22Rv1 (cell line): ENCODE results near the gene MCRIP1.
A peak's percentile ranks its signal among the peaks of the same experiment; 100 is the strongest.

Experiments
- H3K27ac ChIP-seq: fragments of 450-650 bp; 2 replicates; pipeline ENCODE4 v1.5.1; 2017
- ZFX ChIP-seq: fragments of 450-650 bp; IDR thresholded peaks from 2 replicates; pipeline ENCODE4 v1.6.1; 2017; ENCODE audit warnings: antibody characterized with exemption, borderline replicate concordance
- TF ChIP-seq, protein P1 (sequence below): fragments of 450-650 bp; IDR thresholded peaks from 2 replicates; pipeline ENCODE4 v1.5.1; 2017; ENCODE audit warnings: mild to moderate bottlenecking

The MCRIP1 gene

DNA sequence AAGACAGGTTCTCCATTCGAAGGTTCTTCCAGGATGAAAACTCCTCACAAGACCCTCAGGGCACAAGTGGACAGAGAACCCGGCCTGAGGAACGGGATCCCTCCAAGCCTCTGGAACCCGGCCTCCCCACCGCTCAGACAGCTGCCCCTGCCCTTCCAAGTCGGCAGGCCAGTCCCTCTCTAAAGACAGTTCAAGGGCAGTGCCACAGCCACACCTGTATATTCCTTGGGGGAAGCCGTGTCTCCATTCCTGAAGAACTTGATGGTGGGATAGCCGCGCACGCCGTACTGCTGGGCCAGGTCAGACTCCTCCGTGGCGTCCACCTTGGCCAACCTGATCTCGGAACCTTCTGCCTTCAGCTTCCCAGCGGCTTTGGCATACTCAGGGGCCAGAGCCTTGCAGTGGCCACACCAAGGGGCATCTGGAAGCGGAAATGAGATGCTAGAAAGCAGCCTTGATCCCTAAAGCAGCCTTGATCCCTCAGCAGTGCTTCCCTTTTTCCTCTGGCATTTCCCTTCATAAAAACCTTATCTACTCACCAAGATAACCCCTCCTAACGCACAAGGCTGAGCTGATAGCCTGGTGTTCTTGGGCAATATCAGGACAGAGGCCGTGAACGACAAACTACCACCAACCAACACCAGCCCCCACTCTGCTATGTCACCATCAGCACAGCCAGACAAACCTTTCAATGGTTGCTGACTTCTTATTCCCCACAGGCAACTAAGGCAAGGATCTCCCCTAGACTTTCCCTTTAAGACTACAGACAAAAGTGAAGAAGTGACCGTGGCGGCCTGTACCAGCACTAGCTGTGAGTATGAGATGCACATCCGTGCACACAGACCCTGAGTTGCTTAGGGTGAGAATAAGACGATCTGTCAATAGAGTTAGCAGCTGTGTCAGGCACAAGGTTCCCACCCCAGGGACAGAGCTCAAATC is 26.1 kb upstream of the MCRIP1 start:
- H3K27ac ChIP-seq: peak overlapping the region; percentile 99
- TF ChIP-seq, protein P1, sequence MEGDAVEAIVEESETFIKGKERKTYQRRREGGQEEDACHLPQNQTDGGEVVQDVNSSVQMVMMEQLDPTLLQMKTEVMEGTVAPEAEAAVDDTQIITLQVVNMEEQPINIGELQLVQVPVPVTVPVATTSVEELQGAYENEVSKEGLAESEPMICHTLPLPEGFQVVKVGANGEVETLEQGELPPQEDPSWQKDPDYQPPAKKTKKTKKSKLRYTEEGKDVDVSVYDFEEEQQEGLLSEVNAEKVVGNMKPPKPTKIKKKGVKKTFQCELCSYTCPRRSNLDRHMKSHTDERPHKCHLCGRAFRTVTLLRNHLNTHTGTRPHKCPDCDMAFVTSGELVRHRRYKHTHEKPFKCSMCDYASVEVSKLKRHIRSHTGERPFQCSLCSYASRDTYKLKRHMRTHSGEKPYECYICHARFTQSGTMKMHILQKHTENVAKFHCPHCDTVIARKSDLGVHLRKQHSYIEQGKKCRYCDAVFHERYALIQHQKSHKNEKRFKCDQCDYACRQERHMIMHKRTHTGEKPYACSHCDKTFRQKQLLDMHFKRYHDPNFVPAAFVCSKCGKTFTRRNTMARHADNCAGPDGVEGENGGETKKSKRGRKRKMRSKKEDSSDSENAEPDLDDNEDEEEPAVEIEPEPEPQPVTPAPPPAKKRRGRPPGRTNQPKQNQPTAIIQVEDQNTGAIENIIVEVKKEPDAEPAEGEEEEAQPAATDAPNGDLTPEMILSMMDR: no peak
- no peak for TF ChIP-seq ZFX

DNA sequence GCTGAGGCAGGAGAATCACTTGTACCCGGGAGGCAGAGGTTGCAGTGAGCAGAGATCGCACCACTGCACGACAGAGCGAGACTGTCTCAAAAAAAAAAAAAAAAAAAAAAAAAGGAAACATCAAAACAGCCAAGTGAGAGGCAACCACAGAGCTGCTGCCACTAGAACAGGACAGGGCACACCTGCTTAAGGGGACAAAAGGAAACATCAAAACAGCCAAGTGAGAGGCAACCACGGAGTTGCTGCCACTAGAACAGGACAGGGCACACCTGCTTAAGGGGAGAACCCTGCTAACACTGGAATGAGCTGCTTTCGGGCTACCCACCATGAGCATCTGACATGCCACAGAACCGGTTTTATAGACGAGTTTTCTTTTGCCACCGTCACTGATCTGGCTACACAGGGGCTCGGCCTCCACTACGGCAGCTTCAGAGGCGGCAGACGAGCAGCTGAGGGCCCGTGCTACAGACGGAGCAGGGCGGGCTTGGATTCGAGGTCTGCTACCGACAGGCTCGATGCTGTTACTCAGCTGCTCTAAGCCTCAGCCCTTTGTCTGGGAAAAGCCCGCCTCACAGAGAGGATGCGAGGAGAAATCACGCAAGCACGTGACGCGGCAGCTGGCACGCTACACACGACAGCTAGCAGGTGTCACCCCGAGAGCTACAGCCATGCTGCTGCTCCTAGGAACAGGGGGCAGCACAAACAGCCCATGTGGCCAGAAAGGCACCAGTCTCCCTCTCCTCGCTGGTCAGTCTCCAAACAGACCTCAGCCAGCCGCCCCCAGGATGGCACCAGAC is 25.3 kb upstream of the MCRIP1 start:
- H3K27ac ChIP-seq: peak overlapping the region; percentile 99; the same call in 1 of the 2 replicates
- TF ChIP-seq ZFX: no peak
- TF ChIP-seq, protein P1: no peak

DNA sequence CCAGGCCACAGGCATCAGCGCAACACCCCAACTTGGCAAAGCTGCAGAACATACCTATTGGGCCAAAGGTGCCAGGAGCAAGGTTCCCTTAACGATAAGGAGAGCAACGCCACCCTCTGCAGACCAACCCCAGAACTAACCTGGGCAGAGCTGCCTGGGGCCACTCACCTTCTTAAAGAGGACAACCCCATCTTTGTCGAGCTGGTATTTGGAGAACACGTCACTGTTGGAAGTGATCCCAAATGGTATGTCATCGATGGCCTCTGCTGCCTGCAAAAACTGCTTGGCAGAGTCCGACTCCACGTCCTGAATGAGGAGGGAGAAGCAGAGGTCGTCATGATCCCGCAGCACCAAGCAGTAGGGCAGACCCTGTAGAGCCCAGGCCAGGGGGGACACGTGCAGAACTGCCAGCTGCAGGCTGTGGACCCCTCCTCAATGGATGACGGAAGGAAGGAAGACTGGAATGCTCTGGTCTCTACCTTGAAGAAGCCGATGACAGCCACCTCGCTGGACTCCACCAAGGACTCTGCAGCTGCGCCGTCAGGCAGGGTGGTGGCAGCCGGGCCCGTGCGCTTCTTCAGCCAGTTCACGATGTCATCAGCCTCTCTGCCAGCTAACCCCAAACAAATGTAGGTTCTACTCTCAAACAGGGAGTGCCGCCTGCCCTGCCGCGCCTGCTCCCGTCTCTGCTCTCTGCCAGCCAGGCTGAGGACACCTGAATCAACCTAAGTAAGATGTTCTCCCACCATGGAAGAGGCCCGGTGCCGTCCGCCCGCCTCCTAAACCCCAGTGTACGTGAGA is 22.1 kb upstream of the MCRIP1 start:
- TF ChIP-seq ZFX: no peak
- TF ChIP-seq, protein P1: no peak

DNA sequence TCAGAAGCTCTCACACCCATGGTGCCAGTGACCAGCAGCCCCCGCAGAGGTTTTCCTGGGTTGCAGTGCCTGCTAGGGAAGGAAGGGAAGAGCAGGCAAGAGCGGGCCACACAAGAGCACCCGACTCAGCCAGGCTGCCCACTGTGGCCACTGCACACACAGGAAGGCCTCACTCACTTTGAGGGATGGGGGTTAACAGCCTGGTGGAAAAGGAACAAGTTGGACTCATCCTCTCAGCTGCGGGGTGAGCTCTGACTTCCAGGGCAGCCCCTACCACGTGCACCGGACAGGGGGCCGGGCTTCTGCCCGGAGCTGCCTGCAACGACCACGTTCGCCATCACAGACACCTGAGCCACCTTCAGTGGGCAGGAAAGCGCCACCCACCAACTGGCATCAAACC is 19.1 kb upstream of the MCRIP1 start:
- H3K27ac ChIP-seq: no peak overlapping the region
- TF ChIP-seq ZFX: no peak
- TF ChIP-seq, protein P1: no peak

More for the DNA sequence above, 22.1 kb upstream of the MCRIP1 start:
- H3K27ac ChIP-seq: no peak overlapping the region

DNA sequence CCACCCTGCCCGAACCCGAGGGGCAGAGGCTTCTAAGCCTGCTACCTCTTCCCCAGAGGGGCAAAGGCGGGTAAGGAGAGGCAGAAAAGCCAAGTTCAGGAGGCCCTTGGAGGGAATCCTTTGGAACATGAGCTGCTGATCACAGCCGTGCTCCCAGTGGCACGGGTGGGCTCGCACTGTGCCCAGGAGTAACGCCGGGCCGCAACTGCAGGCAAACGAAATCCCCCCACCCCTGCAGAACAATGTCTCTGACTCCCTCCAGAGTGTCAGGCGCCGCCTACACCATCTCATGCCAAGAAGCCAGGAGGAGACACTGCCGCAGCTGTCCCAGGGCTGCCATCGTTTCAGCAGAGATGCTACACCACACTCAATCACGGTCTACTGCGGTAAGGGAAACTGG is 18.3 kb upstream of the MCRIP1 start:
- TF ChIP-seq, protein P1: no peak
- no peak for TF ChIP-seq ZFX
- H3K27ac ChIP-seq: no peak overlapping the region

DNA sequence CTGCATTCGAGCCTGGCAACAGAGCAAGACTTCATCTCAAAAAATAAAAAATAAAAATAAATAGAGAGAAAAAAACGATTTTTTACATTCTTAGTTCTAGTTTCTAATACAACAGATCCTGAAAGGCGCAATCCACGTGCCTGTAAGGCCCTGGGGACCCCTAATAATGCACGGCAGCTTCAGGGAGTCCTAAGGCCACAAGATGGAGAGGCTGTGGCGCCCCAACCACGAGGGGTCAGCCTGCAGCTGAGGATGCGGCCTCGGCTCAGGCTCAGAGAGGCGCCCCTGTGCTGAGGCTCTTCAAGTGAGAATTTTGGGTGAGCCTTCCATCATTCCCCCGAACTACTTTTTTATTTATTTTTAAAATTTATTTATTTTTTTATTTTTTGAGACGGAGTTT is 16.4 kb upstream of the MCRIP1 start:
- no peak overlapping the region for H3K27ac ChIP-seq
- no peak for TF ChIP-seq ZFX
- TF ChIP-seq, protein P1: no peak
